Measurements from ENCODE around the gene CXorf58.
"Not testable (repeated sequence)": the region's sequence is repeated elsewhere in the genome, so short reads cannot be mapped to it uniquely, and the experiment has no call there.

Gene CXorf58

GRCh38 chrX:23954396-23954795, 46.6 kb downstream of the CXorf58 start:
- DNase-seq: no peak

- DNase-seq: peak; percentile 27
Observed at GRCh38 chrX:23959781-23960180, 52.0 kb downstream of the CXorf58 start.

GRCh38 chrX:23964191-23964590, 56.4 kb downstream of the CXorf58 start:
- no peak for DNase-seq

DNA sequence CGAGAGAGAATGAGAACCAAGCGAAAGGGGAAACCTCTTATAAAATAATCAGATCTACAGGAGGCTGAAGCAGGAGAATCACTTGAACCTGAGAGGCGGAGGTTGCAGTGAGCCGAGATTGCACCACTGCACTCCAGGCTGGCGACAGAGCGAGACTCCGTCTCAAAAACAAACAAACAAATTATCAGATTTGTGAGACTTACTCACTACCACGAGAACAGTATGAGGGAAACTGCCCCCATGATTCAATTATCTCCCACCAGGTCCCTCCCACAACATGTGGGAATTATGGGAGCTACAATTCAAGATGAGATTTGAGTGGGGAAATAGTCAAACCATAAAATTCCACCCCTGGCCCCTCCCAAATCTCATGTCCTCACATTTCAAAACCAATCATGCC, 57.8 kb downstream of the CXorf58 start:
- not testable (repeated sequence) for DNase-seq

GRCh38 chrX:23978491-23978890, 70.7 kb downstream of the CXorf58 start:
- no peak for DNase-seq

DNA sequence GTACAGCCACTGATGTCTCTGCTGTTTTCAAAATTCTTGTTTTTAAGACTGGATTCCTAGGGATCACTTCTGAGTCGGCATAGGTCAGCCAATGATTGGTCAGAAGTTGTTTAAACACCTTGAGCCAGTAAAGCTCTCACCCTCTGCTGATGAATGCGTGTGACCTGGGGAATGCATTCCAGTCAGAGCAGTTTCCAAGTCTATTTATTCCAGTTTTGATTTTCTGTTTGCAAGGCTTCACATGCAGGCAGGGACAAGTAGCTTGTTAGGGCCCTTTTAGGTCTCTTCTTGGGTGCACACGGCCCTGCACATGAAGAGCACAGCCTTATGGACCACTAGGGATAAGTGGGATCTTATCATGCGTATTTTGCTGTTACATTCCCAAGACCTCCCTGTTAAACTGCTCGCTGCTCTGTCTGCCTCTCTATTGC, 72.2 kb downstream of the CXorf58 start:
- DNase-seq: no peak

DNA sequence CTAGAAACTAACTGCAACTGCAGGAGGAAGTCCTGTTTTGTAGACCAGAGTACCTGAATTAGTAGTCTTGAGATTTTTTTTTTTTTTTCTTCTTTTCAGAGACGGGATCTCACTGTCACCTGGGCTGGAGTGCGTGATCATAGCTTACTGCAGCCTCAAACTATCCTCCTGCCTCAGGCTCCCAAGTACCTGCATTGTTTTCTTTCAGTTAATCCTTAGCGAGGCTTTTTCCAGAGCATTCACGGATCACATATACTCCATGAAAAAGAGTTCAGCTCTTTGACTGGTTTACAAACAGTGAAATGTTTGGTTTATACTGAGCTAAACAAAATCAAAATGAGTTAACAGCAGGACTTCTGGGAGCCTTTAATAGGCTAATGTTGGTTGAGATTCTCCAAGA, 73.4 kb downstream of the CXorf58 start:
- no peak for DNase-seq

- no peak for DNase-seq
Observed at GRCh38 chrX:23981711-23982110, 73.9 kb downstream of the CXorf58 start.

- DNase-seq: no peak
Observed at GRCh38 chrX:23982891-23983290, 75.1 kb downstream of the CXorf58 start.

All from stimulated activated CD4-positive, alpha-beta T cell treated with anti-CD3 and anti-CD28 coated beads, Interleukin-1b, Interleukin-23, amount 100 ng/mL, for 48 hours (primary cell).